B cell (primary cell): ENCODE data around the gene ABCF1. TPM values are rescaled to one million over a fixed set of nuclear protein-coding genes. Genes with fewer than 3 reads are reported as not detected.

ENCODE experiments used
- ATAC-seq: fragments of 200-7000 bp; cut with Tn5 transposase; one replicate; pipeline ENCODE4 v1.10.0; 2021; ENCODE audit warnings: low read depth, mild to moderate bottlenecking, moderate number of reproducible peaks, moderate library complexity
- CTCF ChIA-PET: fragments of 350-600 bp; sonication (Branson Sonifier 250); formaldehyde crosslinking; loops from one replicate; lab custom pipeline; 2021; ENCODE audit warnings: antibody characterized with exemption, inconsistent platforms; lab: Charles Lee
- POLR2A ChIA-PET: fragments of 350-600 bp; sonication (Branson Sonifier 250); formaldehyde crosslinking; loops from one replicate; lab custom pipeline; 2021; ENCODE audit warnings: antibody characterized with exemption; lab: Charles Lee
- DNase-seq: peaks from one replicate; pipeline ENCODE4 v3.0.0; 2013
- H2AFZ ChIP-seq: 2 replicates; pipeline ENCODE4 v1.6.1; 2012; ENCODE audit warnings: mild to moderate bottlenecking, low read depth, low read length; ENCODE audit not compliant: insufficient read depth, poor library complexity, severe bottlenecking
- H3K27ac ChIP-seq, 2 donors: 1 replicate in 1 of 2; 2 replicates in 1 of 2; pipeline ENCODE4 v1.5.1; 2012 to 2013; ENCODE audit warnings: low read length in 2 of 2, mild to moderate bottlenecking in 2 of 2, moderate library complexity in 1 of 2
- H3K27me3 ChIP-seq, 4 experiments: fragments of 200-600 bp in 1 of 4; sonication (generic) in 1 of 4; replicated peaks in 1 of 4; 1 replicate in 2 of 4; 2 replicates in 2 of 4; pipeline versions ENCODE4 v1.6.1 to v1.7.0; 2013 to 2016; ENCODE audit warnings: low read length in 3 of 4, mild to moderate bottlenecking in 2 of 4, mixed read lengths in 1 of 4, moderate library complexity in 1 of 4; ENCODE audit not compliant: insufficient read depth in 4 of 4, control insufficient read depth in 3 of 4; ENCODE audit errors: control extremely low read depth in 1 of 4
- H3K36me3 ChIP-seq, 2 experiments: replicated peaks in 1 of 2; 1 replicate in 1 of 2; 2 replicates in 1 of 2; pipeline versions ENCODE4 v1.6.1 to v1.7.1; 2013; ENCODE audit warnings: low read length in 1 of 2; ENCODE audit not compliant: insufficient read depth in 2 of 2, control insufficient read depth in 1 of 2; ENCODE audit errors: control extremely low read depth in 1 of 2, extremely low read depth in 1 of 2
- H3K4me1 ChIP-seq, 2 donors: fragments of 200-600 bp in 1 of 2; sonication (generic) in 1 of 2; 1 replicate in 1 of 2; 2 replicates in 1 of 2; pipeline versions ENCODE4 v1.5.1 to v1.6.1; 2013 to 2017; ENCODE audit warnings: low read length in 2 of 2; ENCODE audit not compliant: control insufficient read depth in 2 of 2, insufficient read depth in 2 of 2
- H3K4me2 ChIP-seq: replicated peaks from 2 replicates; pipeline ENCODE3; 2012; ENCODE audit warnings: mild to moderate bottlenecking, low read depth, low read length; ENCODE audit not compliant: poor library complexity, severe bottlenecking
- H3K4me3 ChIP-seq, 5 experiments: fragments of 200-600 bp in 1 of 5; sonication (generic) in 1 of 5; 1 replicate in 3 of 5; 2 replicates in 2 of 5; pipeline versions ENCODE4 v1.5.1 to v1.7.0; 2011 to 2016; ENCODE audit warnings: low read length in 4 of 5, mild to moderate bottlenecking in 4 of 5, low read depth in 2 of 5, control low read depth in 1 of 5, moderate library complexity in 1 of 5; ENCODE audit not compliant: insufficient read depth in 1 of 5; ENCODE audit errors: control extremely low read depth in 1 of 5, extremely low read depth in 1 of 5
- H3K79me2 ChIP-seq: fragments of 200-600 bp; sonication (generic); one replicate; pipeline ENCODE4 v1.6.0; 2016; ENCODE audit warnings: low read length; ENCODE audit not compliant: control insufficient read depth, insufficient read depth
- H3K9ac ChIP-seq: fragments of 200-600 bp; sonication (generic); 2 replicates; pipeline ENCODE4 v1.6.1; 2017; ENCODE audit warnings: mild to moderate bottlenecking, low read length, moderate library complexity
- H3K9me3 ChIP-seq, 3 donors: one replicate each; pipeline versions ENCODE4 v1.6.1 to v1.7.1; 2013; ENCODE audit warnings: low read length in 2 of 3; ENCODE audit not compliant: control insufficient read depth in 2 of 3, insufficient read depth in 1 of 3; ENCODE audit errors: control extremely low read depth in 1 of 3
- H4K20me1 ChIP-seq: 2 replicates; pipeline ENCODE4 v1.6.0; 2012; ENCODE audit warnings: mild to moderate bottlenecking, low read length; ENCODE audit not compliant: insufficient read depth, control insufficient read depth, poor library complexity, severe bottlenecking
- H3K27ac Mint-ChIP-seq: one replicate; pipeline ENCODE4 v1.8.0; 2021; ENCODE audit warnings: mixed read lengths
- H3K27me3 Mint-ChIP-seq: one replicate; pipeline ENCODE4 v1.8.0; 2021; ENCODE audit warnings: mixed read lengths
- H3K4me1 Mint-ChIP-seq: one replicate; pipeline ENCODE4 v1.8.0; 2021; ENCODE audit warnings: mixed read lengths
- H3K4me3 Mint-ChIP-seq: one replicate; pipeline ENCODE4 v1.8.0; 2021; ENCODE audit warnings: mixed read lengths
- H3K9me3 Mint-ChIP-seq: one replicate; pipeline ENCODE4 v1.8.0; 2022; ENCODE audit warnings: mixed read lengths; ENCODE audit not compliant: insufficient read depth
- CTCF ChIP-seq: fragments of 200-600 bp; IDR thresholded peaks from one replicate; pipeline ENCODE4 v1.8.0; 2022; ENCODE audit warnings: antibody characterized with exemption, mild to moderate bottlenecking
- EZH2 ChIP-seq: IDR thresholded peaks from 2 replicates; pipeline ENCODE4 v1.6.1; 2012; ENCODE audit warnings: borderline replicate concordance, low read depth, mild to moderate bottlenecking, moderate library complexity, low read length; ENCODE audit not compliant: insufficient read depth, poor library complexity, severe bottlenecking
- WGBS: methylation state at CpG from one replicate; pipeline ENCODE4 v1.1.5; 2013; ENCODE audit warnings: missing lambda C conversion rate; ENCODE audit not compliant: insufficient coverage; 5-methylcytosine and 5-hydroxymethylcytosine counted together
- intact Hi-C: fragments of 100-400 bp; cut with micrococcal nuclease; formaldehyde crosslinking; loops from one replicate; pipeline ENCODE4 v1.10.0; 2022
- polyA plus RNA-seq: library from polyadenylated mRNA; depleted of rRNA; stranded (reverse); fragments of >200 nt; gene quantifications from 2 replicates; pipeline ENCODE4 v1.2.3, GENCODE V29; 2012
- total RNA-seq, 2 donors: library from RNA; stranded (reverse); fragments of 120-200 nt in 1 of 2; gene quantifications; 1 replicate in 1 of 2; 2 replicates in 1 of 2; pipeline versions ENCODE4 v1.2.3 to v1.2.4, GENCODE V29; 2013 to 2022

Gene ABCF1
- total and polyA plus RNA-seq, 2 donors (not counting 1 experiment from before 2014, with no cell fraction given), result 22.8 to 60.9 TPM

DNA sequence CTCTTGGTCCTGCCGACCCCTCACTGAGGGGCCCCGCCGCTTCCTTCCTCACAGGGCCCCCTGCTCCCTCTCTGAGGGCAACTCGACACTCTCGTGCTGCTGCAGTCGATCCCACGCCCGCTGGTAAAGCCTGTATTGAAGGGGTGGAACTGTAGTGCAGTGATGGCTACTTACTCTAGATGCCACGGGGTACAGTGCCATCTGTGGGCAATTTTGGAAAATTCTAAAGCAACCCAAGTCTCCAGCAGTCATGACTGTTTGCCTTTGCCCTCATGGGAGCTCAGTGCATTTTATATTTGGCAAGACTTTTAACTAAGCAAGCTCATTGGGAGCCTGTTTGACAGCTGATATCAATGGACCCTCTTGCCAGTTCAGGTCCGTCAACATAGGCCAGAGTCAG, 69.2 kb downstream of the ABCF1 start:
- POLR2A ChIA-PET, result interaction anchor here (0.6 kb wide), 1 partner anchor 68 kb away, joined by 5 read pairs; no protein-coding TSS in a partner anchor

More for the DNA sequence above, 69.2 kb downstream of the ABCF1 start:
- DNase-seq (no peak), ATAC-seq (no peak)
- Mint-ChIP-seq H3K4me1 (peaks cover 2% of the 10 kb centered on the region), H3K27ac (no peak overlapping the region), H3K9me3 (no peaks in the 10 kb centered on the region), H3K4me3 (no peak overlapping the region), H3K27me3 (no peaks in the 10 kb centered on the region)
- Histone ChIP-seq H3K9me3 (no peaks in the 10 kb centered on the region), H3K9ac (no peak overlapping the region), H2AFZ (no peak overlapping the region), H3K36me3 (peaks cover 3 to 13% of the 10 kb centered on the region in 2 experiments), H3K4me2 (no peak overlapping the region), H3K79me2 (no peaks in the 10 kb centered on the region), H3K4me1 (no peaks in the 10 kb centered on the region), H3K27ac (no peak overlapping the region), H3K4me3 (no peak overlapping the region), H4K20me1 (no peaks in the 10 kb centered on the region), H3K27me3 (no peaks in the 10 kb centered on the region)
- 66% methylated on average over 10 of the region's 10 CpGs for WGBS
- intact Hi-C loops, result no loop called here
- TF ChIP-seq EZH2, result no peak
- TF ChIP-seq CTCF, result no peak
- CTCF ChIA-PET, result interaction anchor here (1.2 to 1.8 kb wide), 2 partner anchors 82 to 96 kb away, joined by 3 to 8 read pairs; no protein-coding TSS in a partner anchor
